ENCODE measurements around the gene MRPL17.
"Not testable (repeated sequence)": the region's sequence is repeated elsewhere in the genome, so short reads cannot be mapped to it uniquely, and the experiment has no call there.

The MRPL17 gene

DNA sequence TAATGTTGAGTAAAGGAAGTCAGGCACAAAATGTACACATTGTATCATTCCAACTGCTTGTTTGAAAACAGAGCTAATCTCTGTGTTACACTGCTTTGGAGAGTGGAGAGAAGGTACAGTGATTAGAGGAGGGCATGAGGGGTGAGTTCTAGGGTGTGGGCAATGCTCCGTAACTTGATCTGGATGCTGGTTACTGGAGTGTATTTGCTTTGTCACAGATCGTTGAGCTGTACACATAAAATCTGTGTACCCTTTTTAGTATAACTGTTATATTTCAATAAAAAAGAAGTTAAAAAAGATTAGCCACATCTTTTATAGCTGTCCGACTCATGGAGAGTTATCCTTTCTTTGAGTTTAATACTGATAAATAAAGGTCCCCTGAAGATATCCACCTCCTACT lies 18.8 kb upstream of the MRPL17 start:
- H3K36me3 ChIP-seq (replicated peaks in 1 of 2; ENCODE audit: control insufficient read depth in 2 of 2, insufficient read depth in 2 of 2, low read length in 2 of 2); H2AK5ac ChIP-seq (ENCODE audit: low read depth, low read length); H3K27ac ChIP-seq (replicated peaks; ENCODE audit: low read length); H3K14ac ChIP-seq (ENCODE audit: low read length); H2BK15ac ChIP-seq (ENCODE audit: low read length); DNase-seq (ENCODE audit: low spot score); H4K8ac ChIP-seq (ENCODE audit: low read depth, low read length); H3K9ac ChIP-seq (ENCODE audit: low read depth, low read length, poor library complexity); H3K18ac ChIP-seq (ENCODE audit: low read length); H3K4ac ChIP-seq (ENCODE audit: low read length); H3K4me3 ChIP-seq (ENCODE audit: low read length in 2 of 2); H2BK120ac ChIP-seq (ENCODE audit: low read depth, low read length); H3K79me1 ChIP-seq (ENCODE audit: low read depth, low read length); H2BK12ac ChIP-seq (ENCODE audit: low read length); H4K91ac ChIP-seq (ENCODE audit: low read depth, low read length, poor library complexity); H3K27me3 ChIP-seq (ENCODE audit: control insufficient read depth in 3 of 3, insufficient read depth in 3 of 3, low read depth in 1 of 3, low read length in 3 of 3); H2BK5ac ChIP-seq (ENCODE audit: low read length); H3K4me1 ChIP-seq (ENCODE audit: control insufficient read depth in 2 of 2, insufficient read depth in 1 of 2, low read depth in 1 of 2, low read length in 2 of 2); H3K9me3 ChIP-seq (replicated peaks in 1 of 2; ENCODE audit: control insufficient read depth in 2 of 2, insufficient read depth in 1 of 2, low read depth in 1 of 2, low read length in 2 of 2); H3K23ac ChIP-seq (ENCODE audit: low read depth, low read length, poor library complexity); H3K4me2 ChIP-seq (ENCODE audit: insufficient read depth, low read length, poor library complexity, severe bottlenecking): not testable (repeated sequence)
- WGBS, 2 donors (ENCODE audit: extremely low coverage in 2 of 2, insufficient read length in 2 of 2, insufficient replicate concordance in 1 of 2): no CpG with 5 or more reads among the region's 3 CpGs
- H2AFZ ChIP-seq (ENCODE audit: low read length): peak overlapping the region; percentile 62

GRCh38 chr11:6695377-6695776 lies 12.2 kb upstream of the MRPL17 start:
- no peak overlapping the region for H2AFZ ChIP-seq (ENCODE audit: low read length)
- no peak overlapping the region for H3K9ac ChIP-seq (ENCODE audit: low read depth, low read length, poor library complexity)
- no peak for DNase-seq (ENCODE audit: low spot score)
- no peak overlapping the region for H3K18ac ChIP-seq (ENCODE audit: low read length)
- no peak overlapping the region for H3K27ac ChIP-seq (replicated peaks; ENCODE audit: low read length)
- H2BK120ac ChIP-seq (ENCODE audit: low read depth, low read length): no peak overlapping the region
- no CpG with 5 or more reads among the region's 1 CpG for WGBS, 2 donors (ENCODE audit: extremely low coverage in 2 of 2, insufficient read length in 2 of 2, insufficient replicate concordance in 1 of 2)
- H3K23ac ChIP-seq (ENCODE audit: low read depth, low read length, poor library complexity): no peak overlapping the region
- H2BK5ac ChIP-seq (ENCODE audit: low read length): no peak overlapping the region
- H3K4ac ChIP-seq (ENCODE audit: low read length): no peak overlapping the region
- H4K91ac ChIP-seq (ENCODE audit: low read depth, low read length, poor library complexity): no peak overlapping the region
- H2BK12ac ChIP-seq (ENCODE audit: low read length): no peak overlapping the region
- no peak overlapping the region for H3K14ac ChIP-seq (ENCODE audit: low read length)
- no peak overlapping the region for H2BK15ac ChIP-seq (ENCODE audit: low read length)
- H3K36me3 ChIP-seq (replicated peaks in 1 of 2; ENCODE audit: control insufficient read depth in 2 of 2, insufficient read depth in 2 of 2, low read length in 2 of 2): no peaks in the 10 kb centered on the region
- no peaks in the 10 kb centered on the region for H3K9me3 ChIP-seq (replicated peaks in 1 of 2; ENCODE audit: control insufficient read depth in 2 of 2, insufficient read depth in 1 of 2, low read depth in 1 of 2, low read length in 2 of 2)
- peaks cover 0 to 2% (median 0%) of the 10 kb centered on the region in 3 experiments for H3K27me3 ChIP-seq (ENCODE audit: control insufficient read depth in 3 of 3, insufficient read depth in 3 of 3, low read depth in 1 of 3, low read length in 3 of 3)
- H2AK5ac ChIP-seq (ENCODE audit: low read depth, low read length): no peak overlapping the region
- no peak overlapping the region for H4K8ac ChIP-seq (ENCODE audit: low read depth, low read length)
- H3K4me2 ChIP-seq (ENCODE audit: insufficient read depth, low read length, poor library complexity, severe bottlenecking): no peak overlapping the region
- H3K79me1 ChIP-seq (ENCODE audit: low read depth, low read length): no peaks in the 10 kb centered on the region
- H3K4me3 ChIP-seq (ENCODE audit: low read length in 2 of 2): no peak overlapping the region
- H3K4me1 ChIP-seq (ENCODE audit: control insufficient read depth in 2 of 2, insufficient read depth in 1 of 2, low read depth in 1 of 2, low read length in 2 of 2): peaks cover 0 to 4% of the 10 kb centered on the region in 2 donors

DNA sequence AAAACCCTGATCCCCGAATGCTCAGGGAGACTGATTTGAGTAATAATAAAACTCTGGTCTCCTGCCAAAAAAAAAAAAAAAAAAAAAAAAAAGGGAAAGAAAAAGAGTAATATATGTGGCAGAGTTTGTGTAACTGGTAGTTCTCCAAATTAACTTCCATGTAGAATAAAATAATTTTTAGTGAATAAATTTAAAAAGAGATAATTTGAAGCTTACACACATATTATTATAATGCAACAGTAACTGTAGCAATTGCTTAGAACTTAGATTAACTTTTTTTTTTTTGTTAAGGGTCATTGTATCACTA lies 11.0 kb upstream of the MRPL17 start:
- H3K36me3 ChIP-seq (replicated peaks in 1 of 2; ENCODE audit: control insufficient read depth in 2 of 2, insufficient read depth in 2 of 2, low read length in 2 of 2): no peaks in the 10 kb centered on the region
- H3K27me3 ChIP-seq (ENCODE audit: control insufficient read depth in 3 of 3, insufficient read depth in 3 of 3, low read depth in 1 of 3, low read length in 3 of 3): peaks cover 0 to 2% (median 0%) of the 10 kb centered on the region in 3 experiments
- H3K9me3 ChIP-seq (replicated peaks in 1 of 2; ENCODE audit: control insufficient read depth in 2 of 2, insufficient read depth in 1 of 2, low read depth in 1 of 2, low read length in 2 of 2): peaks cover 2 to 5% of the 10 kb centered on the region in 2 donors
- no peak overlapping the region for H3K4ac ChIP-seq (ENCODE audit: low read length)
- H4K8ac ChIP-seq (ENCODE audit: low read depth, low read length): no peak overlapping the region
- no peak overlapping the region for H3K4me2 ChIP-seq (ENCODE audit: insufficient read depth, low read length, poor library complexity, severe bottlenecking)
- H2BK12ac ChIP-seq (ENCODE audit: low read length): no peak overlapping the region
- no peak overlapping the region for H3K18ac ChIP-seq (ENCODE audit: low read length)
- H3K4me1 ChIP-seq (ENCODE audit: control insufficient read depth in 2 of 2, insufficient read depth in 1 of 2, low read depth in 1 of 2, low read length in 2 of 2): peaks cover 0 to 4% of the 10 kb centered on the region in 2 donors
- no peak overlapping the region for H3K27ac ChIP-seq (replicated peaks; ENCODE audit: low read length)
- H3K9ac ChIP-seq (ENCODE audit: low read depth, low read length, poor library complexity): no peak overlapping the region
- no peak overlapping the region for H2BK5ac ChIP-seq (ENCODE audit: low read length)
- H2BK120ac ChIP-seq (ENCODE audit: low read depth, low read length): no peak overlapping the region
- no peak overlapping the region for H2AK5ac ChIP-seq (ENCODE audit: low read depth, low read length)
- no peak overlapping the region for H2BK15ac ChIP-seq (ENCODE audit: low read length)
- H2AFZ ChIP-seq (ENCODE audit: low read length): no peak overlapping the region
- WGBS, 2 donors (ENCODE audit: extremely low coverage in 2 of 2, insufficient read length in 2 of 2, insufficient replicate concordance in 1 of 2): no CpG with 5 or more reads among the region's 1 CpG
- H3K79me1 ChIP-seq (ENCODE audit: low read depth, low read length): no peaks in the 10 kb centered on the region
- H3K4me3 ChIP-seq (ENCODE audit: low read length in 2 of 2): no peak overlapping the region
- no peak overlapping the region for H3K23ac ChIP-seq (ENCODE audit: low read depth, low read length, poor library complexity)
- DNase-seq (ENCODE audit: low spot score): no peak
- no peak overlapping the region for H4K91ac ChIP-seq (ENCODE audit: low read depth, low read length, poor library complexity)
- H3K14ac ChIP-seq (ENCODE audit: low read length): no peak overlapping the region

GRCh38 chr11:6693342-6694228 lies 10.4 kb upstream of the MRPL17 start:
- no peak overlapping the region for H3K4me3 ChIP-seq (ENCODE audit: low read length in 2 of 2)
- no peaks in the 10 kb centered on the region for H3K79me1 ChIP-seq (ENCODE audit: low read depth, low read length)
- H3K9me3 ChIP-seq (replicated peaks in 1 of 2; ENCODE audit: control insufficient read depth in 2 of 2, insufficient read depth in 1 of 2, low read depth in 1 of 2, low read length in 2 of 2): peaks cover 2 to 5% of the 10 kb centered on the region in 2 donors
- no peak overlapping the region for H2BK15ac ChIP-seq (ENCODE audit: low read length)
- H3K23ac ChIP-seq (ENCODE audit: low read depth, low read length, poor library complexity): no peak overlapping the region
- no peak overlapping the region for H3K9ac ChIP-seq (ENCODE audit: low read depth, low read length, poor library complexity)
- no peak overlapping the region for H2AK5ac ChIP-seq (ENCODE audit: low read depth, low read length)
- H3K27ac ChIP-seq (replicated peaks; ENCODE audit: low read length): no peak overlapping the region
- H2BK5ac ChIP-seq (ENCODE audit: low read length): no peak overlapping the region
- no peak overlapping the region for H2BK120ac ChIP-seq (ENCODE audit: low read depth, low read length)
- no peak overlapping the region for H4K8ac ChIP-seq (ENCODE audit: low read depth, low read length)
- no peaks in the 10 kb centered on the region for H3K36me3 ChIP-seq (replicated peaks in 1 of 2; ENCODE audit: control insufficient read depth in 2 of 2, insufficient read depth in 2 of 2, low read length in 2 of 2)
- H3K14ac ChIP-seq (ENCODE audit: low read length): no peak overlapping the region
- no peak for DNase-seq (ENCODE audit: low spot score)
- no peak overlapping the region for H2AFZ ChIP-seq (ENCODE audit: low read length)
- H3K4ac ChIP-seq (ENCODE audit: low read length): no peak overlapping the region
- no peak overlapping the region for H4K91ac ChIP-seq (ENCODE audit: low read depth, low read length, poor library complexity)
- no CpG with 5 or more reads among the region's 1 CpG for WGBS, 2 donors (ENCODE audit: extremely low coverage in 2 of 2, insufficient read length in 2 of 2, insufficient replicate concordance in 1 of 2)
- H2BK12ac ChIP-seq (ENCODE audit: low read length): no peak overlapping the region
- H3K4me1 ChIP-seq (ENCODE audit: control insufficient read depth in 2 of 2, insufficient read depth in 1 of 2, low read depth in 1 of 2, low read length in 2 of 2): peaks cover 0 to 4% of the 10 kb centered on the region in 2 donors
- H3K18ac ChIP-seq (ENCODE audit: low read length): no peak overlapping the region
- H3K4me2 ChIP-seq (ENCODE audit: insufficient read depth, low read length, poor library complexity, severe bottlenecking): no peak overlapping the region
- H3K27me3 ChIP-seq (ENCODE audit: control insufficient read depth in 3 of 3, insufficient read depth in 3 of 3, low read depth in 1 of 3, low read length in 3 of 3): peaks cover 0 to 2% (median 0%) of the 10 kb centered on the region in 3 experiments

All from neuronal stem cell (in vitro differentiated cells).